Measurements from ENCODE around the gene PTH2.

GRCh38 chr19:49415102-49415809 is 8.0 kb downstream of the PTH2 start:
- TF ChIP-seq TAF1 (IDR thresholded peaks at IDR 0.05; ENCODE audit: borderline replicate concordance, low read depth, low read length) (no peak), POLR2A (IDR thresholded peaks at IDR 0.05; ENCODE audit: low read depth, low read length) (no peak), POLR2AphosphoS5 (IDR thresholded peaks at IDR 0.05; ENCODE audit: low read depth, low read length) (no peak)
